ENCODE results near the gene EXD3. TPM values are rescaled to one million over a fixed set of nuclear protein-coding genes. Genes with fewer than 3 reads are reported as not detected.

Gene EXD3
- total RNA-seq, 1 experiment from 2014 or later: 15.3 TPM

GRCh38 chr9:137358126-137358525, 64.8 kb downstream of the EXD3 start:
- H4K20me1 ChIP-seq (ENCODE audit: control insufficient read depth, insufficient read depth, insufficient read length): no peaks in the 10 kb centered on the region
- H3K9me3 Mint-ChIP-seq: peaks cover 40 to 80% of the 10 kb centered on the region in 2 experiments
- TF ChIP-seq CTCF (conservative IDR thresholded peaks at IDR 0.05): no peak
- H3K36me3 Mint-ChIP-seq (ENCODE audit: insufficient read depth in 1 of 3, low read depth in 3 of 3): peaks cover 10 to 16% (median 13%) of the 10 kb centered on the region in 3 experiments; a peak in 6 of 7 replicates
- no peak overlapping the region for H2AK5ac ChIP-seq (ENCODE audit: insufficient read length, low read length)
- H3K23me2 ChIP-seq (ENCODE audit: insufficient read length, low read depth, low read length, poor library complexity, severe bottlenecking): no peaks in the 10 kb centered on the region
- H4K91ac ChIP-seq (ENCODE audit: insufficient read length, low read depth, low read length): no peak overlapping the region
- H2BK12ac ChIP-seq (ENCODE audit: insufficient read length, low read depth, low read length): no peak overlapping the region
- no peak overlapping the region for H3T11ph ChIP-seq (ENCODE audit: low read length)
- no peak overlapping the region for H3K14ac ChIP-seq (ENCODE audit: insufficient read depth, low read length)
- H2BK20ac ChIP-seq (ENCODE audit: low read depth, low read length, poor library complexity, severe bottlenecking): no peak overlapping the region
- H2BK15ac ChIP-seq (ENCODE audit: low read depth, low read length): no peak overlapping the region
- no peak overlapping the region for H2BK120ac ChIP-seq (ENCODE audit: low read depth, low read length, poor library complexity, severe bottlenecking)
- no CpG with 5 or more reads among the region's 10 CpGs for WGBS (ENCODE audit: extremely low coverage, insufficient read length, low lambda C conversion rate)
- H3K9ac ChIP-seq (ENCODE audit: extremely low read depth, insufficient read length, low read length): no peak overlapping the region
- H3K23ac ChIP-seq (ENCODE audit: insufficient read length, low read depth, low read length): no peak overlapping the region
- H3K18ac ChIP-seq (ENCODE audit: insufficient read length, low read depth, low read length): no peak overlapping the region
- H2AFZ ChIP-seq (ENCODE audit: low read length): no peak overlapping the region
- peaks cover 30% of the 10 kb centered on the region for H3K27me3 Mint-ChIP-seq (ENCODE audit: low read depth)
- H3K4me2 ChIP-seq (ENCODE audit: insufficient read depth, insufficient read length, low read length): no peak overlapping the region
- no peaks in the 10 kb centered on the region for H3K79me2 ChIP-seq (ENCODE audit: insufficient read depth, low read length)
- H4K8ac ChIP-seq (replicated peaks; ENCODE audit: insufficient read length, low read depth, low read length): no peak overlapping the region
- H3K4ac ChIP-seq (ENCODE audit: low read depth, low read length): no peak overlapping the region
- no peak overlapping the region for H4K5ac ChIP-seq (ENCODE audit: insufficient read length, low read depth, low read length)
- no peak overlapping the region for H3K27ac ChIP-seq (ENCODE audit: insufficient read length, low read depth, low read length)
- H3K56ac ChIP-seq (ENCODE audit: insufficient read length, low read depth, low read length): no peak overlapping the region
- H2BK5ac ChIP-seq (ENCODE audit: insufficient read length, low read length): no peak overlapping the region
- no peak for DNase-seq
- H3K4me3 Mint-ChIP-seq: no peak overlapping the region
- no peaks in the 10 kb centered on the region for H3K4me1 ChIP-seq (ENCODE audit: insufficient read depth, low read length)
- H3K27ac Mint-ChIP-seq: no peak overlapping the region
- H3K4me1 Mint-ChIP-seq: no peaks in the 10 kb centered on the region
- H3K79me1 ChIP-seq (ENCODE audit: insufficient read depth, low read depth, low read length, poor library complexity, severe bottlenecking): no peaks in the 10 kb centered on the region
- H3K27me3 ChIP-seq (ENCODE audit: insufficient read depth, low read length): no peaks in the 10 kb centered on the region
- peaks cover 27% of the 10 kb centered on the region for H3K9me3 ChIP-seq (ENCODE audit: control insufficient read depth, low read depth, low read length)
